Posterior cingulate gyrus (tissue), 11 donors: ENCODE measurements around the gene CACHD1.
A peak's percentile ranks its signal among the peaks of the same experiment; 100 is the strongest.

Experiments used
- DNase-seq, 10 donors: peaks; one replicate each; pipeline versions ENCODE4 v3.0.0 to v3.0.0-alpha.2; 2020 to 2021; ENCODE audit warnings: mixed read lengths in 3 of 10
- intact Hi-C: fragments of 100-400 bp; cut with DNase I; formaldehyde crosslinking; loops from one replicate; pipeline ENCODE4 v1.15.1; 2023

Gene CACHD1

DNA sequence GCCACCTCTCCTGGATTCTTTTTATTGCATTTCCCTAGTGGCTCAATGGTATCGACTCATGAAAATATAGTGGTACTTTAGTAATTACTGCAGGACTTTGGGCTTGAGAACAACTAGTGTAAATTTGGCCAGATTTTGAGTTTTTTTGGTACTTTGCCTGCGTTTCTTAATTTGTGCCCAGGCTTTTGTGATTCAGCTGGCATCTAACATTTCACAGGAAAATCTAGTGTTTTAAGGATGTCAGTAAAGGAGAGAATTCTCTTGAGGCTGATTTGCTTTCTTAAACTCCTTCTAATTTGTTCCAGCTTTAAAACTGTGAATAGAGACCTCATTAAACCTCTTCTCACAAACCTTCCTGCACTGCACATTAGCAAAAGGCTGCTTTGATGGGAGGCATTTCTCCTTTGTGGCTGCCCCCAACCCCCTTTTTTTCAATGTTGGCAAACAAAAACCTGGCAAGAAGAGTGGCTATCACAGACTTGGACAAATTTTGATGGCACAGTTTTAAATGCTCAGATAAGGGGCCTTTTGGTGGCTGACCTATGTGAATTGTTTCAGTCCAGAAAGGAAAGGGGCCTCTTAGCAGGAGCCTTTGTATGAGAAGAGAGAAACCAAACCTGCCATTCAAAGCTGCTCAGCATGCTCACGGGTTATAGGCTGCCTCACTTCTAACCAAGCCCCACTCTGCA, 161.6 kb downstream of the CACHD1 start:
- peak in 1 of 10 donors; percentile 55 for DNase-seq
- intact Hi-C loops: no loop called here

DNA sequence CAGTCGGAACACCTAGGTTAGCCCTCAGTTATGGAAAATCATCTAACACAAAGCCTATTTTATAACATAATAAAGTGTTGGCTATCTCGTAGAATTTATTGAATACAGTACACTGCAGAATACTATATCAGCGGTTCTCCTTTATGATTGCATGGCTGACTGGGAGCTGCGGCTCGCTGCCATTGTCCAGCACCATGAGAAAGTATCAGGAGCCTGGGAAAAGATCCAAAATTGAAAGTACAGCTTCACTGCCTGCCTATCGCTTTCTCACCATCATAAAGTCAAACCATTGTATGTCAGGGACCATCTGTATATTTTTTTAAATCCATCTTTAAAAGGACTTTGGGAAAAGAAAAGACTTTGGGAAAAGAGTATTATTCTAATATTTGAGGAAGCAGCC, 163.0 kb downstream of the CACHD1 start:
- DNase-seq: no peak
- intact Hi-C loops: no loop called here

DNA sequence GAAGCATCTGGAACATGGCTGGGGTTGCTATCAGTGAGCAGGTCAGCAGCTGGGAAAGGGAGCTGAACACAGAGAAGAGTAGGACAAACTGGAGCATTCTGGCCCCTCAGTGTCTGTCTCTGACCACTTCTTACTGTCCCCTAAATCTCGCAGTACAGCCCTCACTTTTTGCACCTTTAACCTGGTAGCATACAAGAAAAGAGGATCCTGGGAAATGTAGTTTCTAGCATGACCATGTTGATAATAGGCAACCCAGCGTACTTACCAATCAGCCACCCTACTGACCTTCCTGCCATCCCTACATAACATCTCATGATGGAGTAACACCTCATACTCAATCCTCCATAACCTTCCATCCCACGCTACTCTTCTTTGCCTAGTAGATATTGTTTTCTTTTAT, 175.8 kb downstream of the CACHD1 start:
- intact Hi-C loops: no loop called here
- DNase-seq: no peak

DNA sequence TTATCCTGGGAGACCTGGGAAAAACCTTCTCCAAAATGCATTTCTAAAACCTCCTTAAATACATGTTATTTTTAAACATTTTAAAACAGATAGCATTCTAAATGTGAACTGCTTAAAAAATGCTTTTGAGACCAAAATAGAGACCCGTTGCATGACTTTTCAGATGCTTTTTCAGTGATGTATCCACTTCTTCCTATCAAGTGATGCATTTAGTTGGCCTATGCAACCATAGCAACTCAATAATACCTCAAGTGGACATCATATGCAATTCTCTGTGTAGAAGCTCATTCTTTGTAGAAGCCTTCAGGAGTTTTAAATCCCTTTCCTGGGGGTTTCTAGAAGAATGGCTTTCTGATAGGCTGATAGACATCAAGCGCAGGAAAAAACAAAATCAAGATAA, 180.5 kb downstream of the CACHD1 start:
- intact Hi-C loops: no loop called here
- no peak for DNase-seq

DNA sequence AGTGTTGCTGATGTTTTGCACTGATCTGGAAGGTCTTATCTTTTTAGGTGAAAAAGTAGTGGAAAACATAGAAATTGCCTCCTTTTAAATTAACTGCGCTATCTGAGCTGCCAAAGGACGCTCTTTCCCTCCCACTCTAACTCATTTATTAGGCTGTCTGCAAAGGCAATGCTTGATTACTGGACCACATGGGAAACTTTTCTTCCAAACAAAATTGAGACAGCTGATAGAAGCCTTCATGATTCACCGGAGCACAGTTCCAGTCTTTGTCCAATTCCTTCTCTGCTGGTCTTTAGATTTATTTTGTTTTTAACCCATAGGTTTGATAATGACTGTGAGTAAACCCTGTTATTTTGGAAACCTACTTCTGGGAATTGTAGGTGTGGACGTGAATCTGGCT, 181.9 kb downstream of the CACHD1 start:
- intact Hi-C loops: no loop called here
- DNase-seq: no peak

DNA sequence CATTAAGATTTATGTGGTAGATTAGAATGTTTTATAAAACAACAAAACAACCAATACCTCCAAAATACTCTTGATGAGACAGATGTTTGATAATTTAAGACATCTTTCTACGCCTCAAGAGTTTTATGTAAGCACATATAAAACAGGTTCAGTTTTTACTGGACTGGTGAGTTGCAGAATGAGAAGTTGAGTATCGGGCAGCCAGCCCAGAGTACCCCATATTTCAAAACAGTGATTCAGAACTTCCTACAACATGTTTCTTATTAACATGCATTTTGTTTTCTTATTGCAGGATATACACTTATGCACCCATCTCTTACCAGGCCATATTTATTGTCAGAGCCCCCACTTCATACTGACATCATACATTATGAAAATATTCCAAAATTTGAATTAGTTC, 183.5 kb downstream of the CACHD1 start:
- DNase-seq: no peak
- intact Hi-C loops: no loop called here

DNA sequence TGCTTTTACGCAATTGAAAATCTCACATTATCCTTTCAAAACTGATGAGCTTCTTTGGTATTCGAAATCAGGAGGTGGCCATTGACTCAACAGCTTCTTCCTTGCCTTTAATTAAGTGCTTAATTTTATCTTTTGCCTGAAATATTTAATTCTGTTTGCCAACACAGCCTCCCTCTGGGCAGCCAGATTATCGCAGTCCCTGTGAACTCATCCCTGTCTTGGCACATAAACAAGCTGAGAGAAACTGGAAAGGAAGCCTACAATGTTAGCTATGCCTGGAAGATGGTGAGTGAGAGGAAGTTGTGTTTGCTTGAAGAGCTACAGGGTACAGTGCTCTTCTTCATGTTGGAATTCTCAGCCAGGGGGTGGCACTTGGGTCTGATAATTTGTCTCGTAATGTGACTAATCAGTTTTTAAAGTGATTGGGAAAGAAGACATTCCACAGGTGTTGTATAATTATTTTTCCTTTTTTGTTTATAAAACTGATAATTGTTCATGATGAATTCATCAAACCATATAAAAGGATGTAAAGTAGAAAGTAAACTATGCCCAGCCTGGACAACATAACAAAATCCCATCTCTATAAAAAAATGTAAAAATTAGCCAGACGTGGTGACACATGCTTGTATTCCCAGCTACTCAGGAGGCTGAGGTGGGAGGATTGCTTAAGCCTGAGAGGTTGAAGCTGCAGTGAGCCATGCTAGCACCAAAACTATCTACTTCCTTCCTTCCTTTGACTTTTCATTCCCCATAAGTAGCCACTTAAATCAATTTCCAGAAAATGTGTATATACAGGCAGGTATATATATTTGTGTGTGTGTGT, 184.8 kb downstream of the CACHD1 start:
- no peak for DNase-seq
- intact Hi-C loops: no loop called here

DNA sequence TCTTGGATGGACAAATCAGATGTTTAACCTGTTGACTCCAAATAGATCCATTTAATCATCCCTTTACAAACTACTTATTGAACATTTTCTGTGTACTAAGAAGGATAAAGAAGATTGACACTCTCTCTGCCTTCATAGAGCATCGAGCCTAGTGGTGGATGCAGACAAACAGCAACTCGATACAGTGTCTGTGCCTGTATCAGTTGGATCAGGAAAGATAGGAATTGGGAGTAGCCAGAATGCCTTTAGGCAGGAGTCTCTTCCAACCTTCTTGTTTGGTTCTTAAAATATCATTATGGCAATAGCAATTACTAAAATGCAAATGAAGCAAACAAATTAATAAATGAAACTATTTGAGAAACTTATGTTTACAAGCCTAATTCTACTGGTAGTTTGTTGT, 185.9 kb downstream of the CACHD1 start:
- no peak for DNase-seq
- intact Hi-C loops: no loop called here

DNA sequence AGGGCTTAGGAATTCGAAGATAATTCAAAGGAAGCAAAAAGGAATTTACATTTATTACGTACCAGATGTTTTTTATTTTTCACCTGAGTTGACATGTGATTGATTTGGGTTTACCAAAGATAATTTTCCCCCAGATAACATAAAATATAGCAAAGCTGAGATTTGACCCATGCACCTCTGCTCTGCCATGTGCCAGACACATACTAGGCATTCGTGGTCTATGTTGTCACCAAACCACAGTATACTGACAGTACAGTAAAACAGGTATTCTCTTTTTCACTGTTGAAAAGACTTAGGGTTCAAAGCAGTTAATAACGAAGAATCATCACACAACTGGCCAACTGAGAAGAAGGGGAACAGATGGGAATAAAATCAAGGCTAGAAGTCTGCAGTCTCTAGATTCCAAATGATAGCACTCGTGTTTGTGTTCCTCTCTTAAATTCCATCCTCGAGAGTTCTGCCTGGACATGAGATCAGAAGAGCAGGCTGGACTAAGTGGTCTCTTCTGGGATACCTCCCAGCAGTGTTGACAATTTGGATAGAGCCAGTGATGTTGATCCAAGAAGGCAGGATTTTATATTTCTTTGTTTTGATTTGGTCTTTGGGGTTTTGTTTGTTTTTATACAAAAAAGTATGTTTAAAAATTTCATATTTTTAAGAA, 189.7 kb downstream of the CACHD1 start:
- intact Hi-C loops: no loop called here
- no peak for DNase-seq

DNA sequence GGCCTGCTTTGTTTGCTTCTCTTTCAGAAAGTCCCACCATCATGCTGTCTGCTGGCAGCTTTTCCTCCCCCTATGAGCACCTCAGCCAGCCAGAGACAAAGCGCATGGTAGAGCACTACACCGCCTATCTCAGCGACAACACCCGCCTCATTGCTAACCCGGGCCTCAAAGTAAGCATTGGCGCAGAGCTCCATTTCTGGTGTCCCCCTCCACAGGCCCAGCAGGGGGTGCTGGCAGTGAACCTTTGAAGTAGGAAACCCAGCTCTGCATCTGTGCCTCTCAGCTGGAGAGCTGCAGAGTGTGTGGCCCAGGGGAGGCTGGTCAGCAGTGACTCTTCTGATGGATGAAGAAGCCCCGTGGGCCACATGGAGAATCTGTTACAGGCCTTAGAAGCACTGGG, 193.7 kb downstream of the CACHD1 start:
- peak in 7 of 10 donors; percentile 16 to 81 (median 37) for DNase-seq
- intact Hi-C loops: no loop called here

DNA sequence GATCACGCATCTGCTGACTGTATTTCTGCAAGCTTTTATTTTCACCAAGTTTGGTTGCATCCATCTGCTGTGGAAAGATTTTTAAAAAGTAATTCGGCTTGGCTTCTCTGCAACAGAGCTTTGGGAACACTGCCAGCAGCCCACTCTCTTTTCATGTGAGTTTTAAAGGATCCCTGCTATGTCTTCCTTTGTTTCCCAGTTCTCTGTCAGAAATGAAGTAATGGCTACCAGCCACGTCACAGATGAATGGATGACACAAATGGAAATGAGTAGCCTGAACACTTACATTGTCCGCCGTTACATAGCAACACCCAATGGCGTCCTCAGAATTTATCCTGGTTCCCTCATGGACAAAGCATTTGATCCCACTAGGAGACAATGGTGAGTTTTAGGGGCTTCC, 194.4 kb downstream of the CACHD1 start:
- intact Hi-C loops: no loop called here
- DNase-seq: peak in 5 of 10 donors; percentile 19 to 63 (median 32)

DNA sequence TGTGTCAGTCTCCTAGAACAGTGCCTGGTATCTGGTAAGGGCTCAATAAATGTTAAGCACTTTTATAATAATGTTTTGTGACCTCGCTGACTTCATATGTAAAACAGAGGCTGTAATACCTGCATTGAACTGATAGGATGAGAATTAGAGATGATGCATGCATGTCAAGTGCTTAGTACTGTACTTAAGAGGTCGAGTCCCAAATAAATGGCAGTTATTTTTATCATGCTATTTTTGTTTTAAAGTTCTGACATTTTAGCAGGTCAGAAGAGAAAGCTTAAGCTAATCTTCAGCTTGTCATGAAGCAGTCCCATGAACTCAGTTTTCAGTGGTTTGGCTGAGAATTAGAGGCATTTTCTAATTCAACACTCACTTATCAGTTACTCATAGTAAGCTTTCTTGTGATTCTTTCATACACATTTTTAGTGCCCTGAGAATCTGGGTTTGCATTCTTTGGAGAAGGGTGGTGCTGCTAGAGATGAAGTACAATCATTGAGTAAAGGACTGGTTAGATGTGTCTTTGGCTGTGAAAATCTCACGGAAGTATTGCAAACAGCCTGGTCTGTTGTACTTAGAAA, 199.3 kb downstream of the CACHD1 start:
- no peak for DNase-seq
- intact Hi-C loops: no loop called here

DNA sequence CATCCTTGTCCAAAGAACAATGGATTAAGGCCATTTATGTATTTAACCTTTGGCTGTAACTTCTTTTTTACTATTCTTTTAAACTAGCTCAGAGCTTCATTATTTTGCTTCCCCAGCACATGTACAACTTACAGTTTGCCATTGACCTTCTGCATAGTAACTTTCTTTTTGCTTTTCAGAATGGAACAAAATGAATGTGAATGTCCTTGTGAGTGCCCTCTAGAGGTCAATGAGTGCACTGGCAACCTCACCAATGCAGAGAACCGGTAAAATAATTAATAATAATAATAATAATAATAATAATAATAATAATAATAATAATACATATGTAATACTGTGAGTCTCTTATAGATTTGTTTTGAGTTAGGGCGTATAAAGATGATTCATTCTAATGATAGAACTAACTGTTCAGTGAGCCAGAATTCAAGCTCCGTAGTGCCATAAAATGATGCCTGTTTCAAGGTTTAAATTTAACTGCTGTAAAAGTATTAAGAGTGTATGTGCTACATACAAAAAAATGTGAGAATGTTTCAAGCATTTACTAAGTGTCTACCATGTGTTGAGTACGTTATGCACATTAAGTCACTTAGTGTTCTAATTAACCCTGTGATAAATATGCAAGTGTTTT, 205.9 kb downstream of the CACHD1 start:
- no peak for DNase-seq
- intact Hi-C loops: loop anchor here (2.0 to 10.0 kb wide), 2 partner anchors 201 to 407 kb away; partner anchors contain the start of gene CACHD1

DNA sequence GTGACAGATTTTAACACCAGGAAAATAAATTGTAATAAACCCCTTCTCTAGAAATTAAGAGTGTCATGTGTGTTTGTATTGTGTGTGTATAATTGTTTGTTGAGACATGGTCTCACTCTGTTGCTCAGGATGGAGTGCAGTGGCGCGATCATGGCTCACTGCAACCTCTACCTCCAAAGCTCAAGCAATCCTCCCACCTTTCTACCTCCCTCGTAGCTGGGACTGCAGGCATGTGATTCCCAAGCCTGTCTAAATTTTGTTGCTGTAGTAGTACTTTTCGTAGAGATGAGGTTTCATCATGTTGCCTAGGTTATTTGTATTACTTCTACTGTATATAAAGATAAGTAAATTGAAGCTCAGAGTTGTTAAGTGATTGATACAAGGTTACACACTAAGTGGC, 206.5 kb downstream of the CACHD1 start:
- DNase-seq: no peak
- intact Hi-C loops: loop anchor here (2.0 to 10.0 kb wide), 2 partner anchors 202 to 408 kb away; partner anchors contain the start of gene CACHD1

DNA sequence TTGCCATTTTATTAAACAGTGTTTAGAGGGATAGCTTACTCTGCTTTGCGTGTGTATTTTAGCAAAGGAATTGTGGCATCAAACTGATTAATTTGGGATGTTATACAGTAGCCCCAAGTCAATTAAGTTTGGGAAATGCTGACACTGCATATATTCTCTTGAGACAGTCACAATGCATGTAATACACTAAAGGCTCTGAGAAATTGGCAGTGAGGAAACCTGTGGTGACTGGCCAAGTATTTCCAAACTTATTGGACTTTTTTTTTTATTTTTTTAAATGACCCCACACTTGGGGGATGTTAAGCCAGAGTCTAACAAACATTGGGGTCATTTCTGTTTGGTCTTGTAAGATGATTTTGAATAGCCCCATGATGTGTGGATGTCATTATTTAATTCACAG, 207.6 kb downstream of the CACHD1 start:
- no peak for DNase-seq
- intact Hi-C loops: loop anchor here (2.0 to 10.0 kb wide), 2 partner anchors 203 to 409 kb away; partner anchors contain the start of gene CACHD1

DNA sequence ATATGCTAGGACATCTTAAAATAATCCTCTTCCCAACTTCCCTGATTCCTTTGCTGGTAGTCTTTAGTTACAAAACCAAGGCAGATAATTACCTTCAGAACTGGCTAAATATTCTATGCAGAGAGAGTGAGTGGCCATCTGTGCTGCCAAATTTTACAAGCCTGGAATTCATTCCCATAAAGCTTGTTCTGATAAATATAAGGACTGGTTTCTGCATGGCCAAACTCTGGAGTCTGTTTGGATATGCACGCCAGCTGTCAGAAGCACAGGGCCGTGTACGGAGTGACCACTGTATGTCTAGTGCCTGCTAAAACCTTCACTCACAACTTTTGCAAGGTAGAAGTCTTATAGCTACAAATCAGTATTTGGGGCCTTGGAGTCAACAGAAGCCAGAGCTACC, 208.4 kb downstream of the CACHD1 start:
- no peak for DNase-seq
- intact Hi-C loops: loop anchor here (10.0 kb wide), 1 partner anchor 204 kb away; the partner anchor contains the start of gene CACHD1

DNA sequence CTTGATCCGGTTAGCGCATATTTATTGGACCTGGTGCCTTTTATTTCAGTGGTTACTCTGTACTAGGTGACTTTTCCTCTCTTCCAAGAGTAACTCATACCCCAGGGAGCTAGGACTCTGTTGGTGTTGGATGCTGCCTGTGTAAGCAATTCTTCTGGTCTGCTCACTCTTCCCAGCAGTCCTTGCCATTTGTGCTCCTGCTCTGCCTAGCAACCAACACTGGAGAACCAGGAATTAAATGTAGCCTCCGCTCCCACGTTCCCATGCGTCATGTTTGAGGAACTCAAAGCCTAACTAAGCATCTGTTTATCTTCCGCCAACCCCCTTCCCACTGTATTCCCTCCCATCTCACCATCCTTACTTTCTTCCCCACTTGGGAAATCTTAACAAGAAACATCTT, 209.2 kb downstream of the CACHD1 start:
- intact Hi-C loops: loop anchor here (10.0 kb wide), 1 partner anchor 204 kb away; the partner anchor contains the start of gene CACHD1
- DNase-seq: peak in 1 of 10 donors; percentile 7

DNA sequence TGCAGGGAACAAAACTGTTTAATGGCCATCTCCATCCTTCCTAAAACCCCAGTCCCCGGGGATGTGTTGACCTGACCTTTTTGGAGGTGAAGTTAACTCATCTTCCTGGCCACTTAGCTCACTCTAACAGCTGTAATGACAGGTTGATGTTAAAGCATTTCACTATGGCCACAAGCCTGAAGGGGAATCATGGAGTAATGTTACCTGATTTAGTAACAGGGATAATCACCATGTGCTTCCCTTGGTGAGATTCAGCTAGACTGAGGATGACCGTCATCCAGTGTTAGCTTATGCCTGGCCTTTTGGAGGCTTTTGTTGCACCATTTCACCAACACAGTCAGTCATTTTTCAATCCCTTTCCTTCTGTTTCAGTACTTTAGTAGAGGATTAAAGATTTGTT, 210.7 kb downstream of the CACHD1 start:
- no peak for DNase-seq
- intact Hi-C loops: no loop called here

DNA sequence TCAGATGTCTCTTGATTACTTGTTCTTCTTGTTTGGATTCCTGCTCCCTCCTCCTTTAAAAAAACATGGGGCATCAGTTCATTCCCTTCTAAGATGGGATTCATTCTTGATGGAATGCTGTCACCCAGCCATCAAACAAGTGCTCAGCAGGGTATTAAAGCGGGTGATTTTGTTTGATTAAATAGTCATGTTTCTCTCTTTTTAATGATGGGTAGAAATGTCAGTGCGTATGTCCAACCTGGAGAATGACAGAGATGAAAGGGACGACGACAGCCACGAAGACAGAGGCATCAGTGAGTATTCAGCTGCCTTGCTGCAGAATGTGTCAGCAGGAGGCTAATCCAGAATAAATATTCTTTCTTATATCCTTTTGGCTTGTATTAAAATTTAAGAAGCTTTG, 211.1 kb downstream of the CACHD1 start:
- DNase-seq: no peak
- intact Hi-C loops: no loop called here

DNA sequence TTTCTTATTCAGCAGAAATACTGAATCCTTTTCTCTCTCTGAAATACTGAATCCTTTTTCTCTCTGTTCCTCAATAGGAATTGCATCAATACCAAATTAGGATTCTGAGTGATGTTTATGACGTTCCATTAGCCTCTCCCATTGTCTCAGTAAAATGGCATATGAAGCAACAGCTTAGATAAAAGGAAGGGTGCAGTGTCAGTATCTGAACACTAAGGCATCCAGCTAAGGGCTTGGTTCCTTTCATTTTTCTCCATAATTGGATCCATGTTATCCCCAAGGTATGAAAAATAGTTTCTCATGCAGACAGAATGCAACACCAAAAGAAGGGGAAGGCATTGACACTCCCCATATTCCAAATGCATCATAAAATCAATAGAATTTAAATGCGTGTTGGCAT, 213.5 kb downstream of the CACHD1 start:
- DNase-seq: no peak
- intact Hi-C loops: no loop called here
